Measurements from ENCODE around the gene SORCS2. TPM values are rescaled to one million over a fixed set of nuclear protein-coding genes. Genes with fewer than 3 reads are reported as not detected.

Gene SORCS2
- total RNA-seq, 1 donor from 2014 or later: 13.4 TPM

- peak; percentile 46 for TF ChIP-seq CTCF (conservative IDR thresholded peaks at IDR 0.05)
- no peak overlapping the region for H3K27ac Mint-ChIP-seq
- peaks cover 8% of the 10 kb centered on the region for H3K9me3 Mint-ChIP-seq
- peaks cover 6% of the 10 kb centered on the region for H3K27me3 Mint-ChIP-seq
- peaks cover 6% of the 10 kb centered on the region for H3K36me3 Mint-ChIP-seq
- no peak for DNase-seq (ENCODE audit: extremely low spot score, unreplicated experiment)
- peaks cover 40% of the 10 kb centered on the region for H3K4me1 Mint-ChIP-seq (ENCODE audit: unreplicated experiment)
- H3K4me3 Mint-ChIP-seq: no peak overlapping the region
These were observed 83.3 kb downstream of the SORCS2 start for GRCh38 chr4:7275490-7276154.

- Mint-ChIP-seq H3K9me3 (no peaks in the 10 kb centered on the region), H3K27me3 (peaks cover 6% of the 10 kb centered on the region), H3K4me3 (no peak overlapping the region), H3K36me3 (no peaks in the 10 kb centered on the region), H3K4me1 (ENCODE audit: unreplicated experiment) (peaks cover 48% of the 10 kb centered on the region), H3K27ac (no peak overlapping the region)
- no peak for DNase-seq (ENCODE audit: extremely low spot score, unreplicated experiment)
- no peak for TF ChIP-seq CTCF (conservative IDR thresholded peaks at IDR 0.05)
These were observed 84.2 kb downstream of the SORCS2 start for GRCh38 chr4:7276515-7276914.

- DNase-seq (ENCODE audit: extremely low spot score, unreplicated experiment): no peak
- TF ChIP-seq CTCF (conservative IDR thresholded peaks at IDR 0.05): no peak
- H3K4me1 Mint-ChIP-seq (ENCODE audit: unreplicated experiment): peaks cover 62% of the 10 kb centered on the region
- H3K27ac Mint-ChIP-seq: no peak overlapping the region
- no peaks in the 10 kb centered on the region for H3K36me3 Mint-ChIP-seq
- no peak overlapping the region for H3K4me3 Mint-ChIP-seq
- peaks cover 15% of the 10 kb centered on the region for H3K27me3 Mint-ChIP-seq
- H3K9me3 Mint-ChIP-seq: no peaks in the 10 kb centered on the region
These were observed 85.9 kb downstream of the SORCS2 start for GRCh38 chr4:7278071-7278765.

GRCh38 chr4:7278981-7279380 lies 86.6 kb downstream of the SORCS2 start:
- no peak for TF ChIP-seq CTCF (conservative IDR thresholded peaks at IDR 0.05)
- no peak overlapping the region for H3K27ac Mint-ChIP-seq
- peaks cover 58% of the 10 kb centered on the region for H3K4me1 Mint-ChIP-seq (ENCODE audit: unreplicated experiment)
- DNase-seq (ENCODE audit: extremely low spot score, unreplicated experiment): no peak
- H3K9me3 Mint-ChIP-seq: no peaks in the 10 kb centered on the region
- H3K27me3 Mint-ChIP-seq: peaks cover 15% of the 10 kb centered on the region
- no peak overlapping the region for H3K4me3 Mint-ChIP-seq
- no peaks in the 10 kb centered on the region for H3K36me3 Mint-ChIP-seq

- TF ChIP-seq CTCF (conservative IDR thresholded peaks at IDR 0.05): no peak
- no peak for DNase-seq (ENCODE audit: extremely low spot score, unreplicated experiment)
- Mint-ChIP-seq H3K4me3 (no peak overlapping the region), H3K9me3 (no peaks in the 10 kb centered on the region), H3K27ac (no peak overlapping the region), H3K4me1 (ENCODE audit: unreplicated experiment) (peaks cover 53% of the 10 kb centered on the region), H3K27me3 (peaks cover 15% of the 10 kb centered on the region), H3K36me3 (no peaks in the 10 kb centered on the region)
These were observed 87.6 kb downstream of the SORCS2 start for GRCh38 chr4:7279902-7280301.
